Measurements from ENCODE around the gene KLF7. TPM values are rescaled to one million over a fixed set of nuclear protein-coding genes. Genes with fewer than 3 reads are reported as not detected.

KLF7 gene
- total RNA-seq, 1 experiment from 2014 or later: 15.4 TPM

GRCh38 chr2:207153266-207153975 is 12.3 kb downstream of the KLF7 start:
- POLR2A ChIA-PET: interaction anchor here (1.3 kb wide), 1 partner anchor 13 kb away, joined by 3 read pairs; no protein-coding TSS in a partner anchor
- CTCF ChIA-PET: interaction anchor here (0.7 kb wide), 1 partner anchor 17 kb away, joined by 3 read pairs; no protein-coding TSS in a partner anchor
- H3K27me3 ChIP-seq (ENCODE audit: insufficient read depth, low read length): no peaks in the 10 kb centered on the region
- H3K9me2 ChIP-seq (ENCODE audit: insufficient read depth): no peaks in the 10 kb centered on the region
- no peak overlapping the region for H2AFZ ChIP-seq (ENCODE audit: low read depth, low read length, poor library complexity, severe bottlenecking)
- intact Hi-C loops (cut with micrococcal nuclease): no loop called here
- BruUV-seq (replicated peaks): no TSS peak
- no peak for DNase-seq (ENCODE audit: low read depth, low spot score)
- H3K36me3 ChIP-seq (ENCODE audit: control insufficient read depth in 1 of 2, insufficient read depth in 2 of 2, low read length in 2 of 2): no peaks in the 10 kb centered on the region
- TF ChIP-seq CBX3 (IDR thresholded peaks at IDR 0.05; ENCODE audit: low read depth): no peak
- no peak for TF ChIP-seq MAX (IDR thresholded peaks at IDR 0.05)
- TF ChIP-seq TCF7L2 (IDR thresholded peaks at IDR 0.05; ENCODE audit: borderline replicate concordance, extremely low read depth, insufficient read depth, insufficient read length): no peak
- TF ChIP-seq POLR2AphosphoS5 (IDR thresholded peaks at IDR 0.05; ENCODE audit: low read depth, low read length): no peak
- TF ChIP-seq POLR2A (IDR thresholded peaks at IDR 0.05; ENCODE audit: borderline replicate concordance, extremely low read depth, insufficient read depth, insufficient read length): no peak
- TF ChIP-seq ZFX (IDR thresholded peaks at IDR 0.05): no peak
- no peak for ATAC-seq
- no peak overlapping the region for H3K4me3 ChIP-seq (replicated peaks in 1 of 2; ENCODE audit: low read depth in 1 of 2, low read length in 2 of 2)
- H3K27ac ChIP-seq (ENCODE audit: low read depth, low read length): no peak overlapping the region
- H3K9me3 ChIP-seq (ENCODE audit: control insufficient read depth in 1 of 2, insufficient read depth in 1 of 2, low read depth in 1 of 2, low read length in 2 of 2): no peaks in the 10 kb centered on the region
- H3K4me1 ChIP-seq (ENCODE audit: control insufficient read depth in 1 of 2, insufficient read depth in 2 of 2, low read length in 2 of 2): no peaks in the 10 kb centered on the region
- no peaks in the 10 kb centered on the region for H3K79me2 ChIP-seq (ENCODE audit: insufficient read depth, low read length)
- no peak overlapping the region for H3K4me2 ChIP-seq (ENCODE audit: low read length)
- no peaks in the 10 kb centered on the region for H4K20me1 ChIP-seq (ENCODE audit: insufficient read depth)
- RAD21 ChIA-PET (ENCODE audit: low non-redundant PET in 1 of 2, low total read pairs in 2 of 2, uncharacterized antibody in 2 of 2, unreplicated experiment in 2 of 2): no interaction called here
- no peak overlapping the region for H3K9ac ChIP-seq (ENCODE audit: low read length)

GRCh38 chr2:207151048-207151447 is 14.7 kb downstream of the KLF7 start:
- H3K27me3 ChIP-seq (ENCODE audit: insufficient read depth, low read length): no peaks in the 10 kb centered on the region
- POLR2A ChIA-PET: no interaction called here
- H3K4me1 ChIP-seq (ENCODE audit: control insufficient read depth in 1 of 2, insufficient read depth in 2 of 2, low read length in 2 of 2): peaks cover 0 to 3% of the 10 kb centered on the region in 2 experiments; a peak in 1 of 4 replicates
- H2AFZ ChIP-seq (ENCODE audit: low read depth, low read length, poor library complexity, severe bottlenecking): no peak overlapping the region
- H3K9me3 ChIP-seq (ENCODE audit: control insufficient read depth in 1 of 2, insufficient read depth in 1 of 2, low read depth in 1 of 2, low read length in 2 of 2): no peaks in the 10 kb centered on the region
- H3K4me3 ChIP-seq (replicated peaks in 1 of 2; ENCODE audit: low read depth in 1 of 2, low read length in 2 of 2): no peak overlapping the region
- H3K4me2 ChIP-seq (ENCODE audit: low read length): no peak overlapping the region
- H3K36me3 ChIP-seq (ENCODE audit: control insufficient read depth in 1 of 2, insufficient read depth in 2 of 2, low read length in 2 of 2): no peaks in the 10 kb centered on the region
- H3K79me2 ChIP-seq (ENCODE audit: insufficient read depth, low read length): no peaks in the 10 kb centered on the region
- no peak overlapping the region for H3K9ac ChIP-seq (ENCODE audit: low read length)
- DNase-seq (ENCODE audit: low read depth, low spot score) (no peak), ATAC-seq (no peak)
- H4K20me1 ChIP-seq (ENCODE audit: insufficient read depth): no peaks in the 10 kb centered on the region
- no peaks in the 10 kb centered on the region for H3K9me2 ChIP-seq (ENCODE audit: insufficient read depth)
- CTCF ChIA-PET: no interaction called here
- RAD21 ChIA-PET (ENCODE audit: low non-redundant PET in 1 of 2, low total read pairs in 2 of 2, uncharacterized antibody in 2 of 2, unreplicated experiment in 2 of 2): no interaction called here
- no TSS peak for BruUV-seq (replicated peaks)
- intact Hi-C loops (cut with micrococcal nuclease): no loop called here
- H3K27ac ChIP-seq (ENCODE audit: low read depth, low read length): no peak overlapping the region
- TF ChIP-seq CEBPB (IDR thresholded peaks at IDR 0.05; ENCODE audit: low read depth) (no peak), TCF7L2 (IDR thresholded peaks at IDR 0.05; ENCODE audit: borderline replicate concordance, extremely low read depth, insufficient read depth, insufficient read length) (no peak), POLR2AphosphoS5 (IDR thresholded peaks at IDR 0.05; ENCODE audit: low read depth, low read length) (no peak), EZH2 (IDR thresholded peaks at IDR 0.05) (no peak), POLR2A (IDR thresholded peaks at IDR 0.05; ENCODE audit: borderline replicate concordance, extremely low read depth, insufficient read depth, insufficient read length) (no peak), SP1 (IDR thresholded peaks at IDR 0.05; ENCODE audit: low read depth) (no peak), ATF3 (IDR thresholded peaks at IDR 0.05) (no peak), REST (IDR thresholded peaks at IDR 0.05; ENCODE audit: low read depth) (no peak), SIN3A (IDR thresholded peaks at IDR 0.05; ENCODE audit: low read depth) (no peak), ZFX (IDR thresholded peaks at IDR 0.05) (no peak), EGR1 (IDR thresholded peaks at IDR 0.05; ENCODE audit: low read depth) (no peak), FOSL1 (IDR thresholded peaks at IDR 0.05; ENCODE audit: low read depth) (no peak), MAX (IDR thresholded peaks at IDR 0.05) (no peak), JUND (IDR thresholded peaks at IDR 0.05) (no peak), EZH2phosphoT487 (IDR thresholded peaks at IDR 0.05; ENCODE audit: borderline replicate concordance) (no peak), ELF1 (IDR thresholded peaks at IDR 0.05; ENCODE audit: borderline replicate concordance, low read depth) (no peak), RAD21 (IDR thresholded peaks at IDR 0.05; ENCODE audit: low read depth) (no peak)
